ENCODE results near the gene TMEM121B.

GRCh38 chr22:17162731-17163130 lies 41.6 kb upstream of the TMEM121B start:
- TF ChIP-seq POLR2AphosphoS5 (IDR thresholded peaks at IDR 0.05) = no peak
- TF ChIP-seq CTCF (IDR thresholded peaks at IDR 0.05) = no peak
- TF ChIP-seq EP300 (IDR thresholded peaks at IDR 0.05) = no peak

Measured in suprapubic skin (tissue), 4 donors.